ENCODE measurements around the gene SPRING1. TPM values are rescaled to one million over a fixed set of nuclear protein-coding genes. Genes with fewer than 3 reads are reported as not detected.
A peak's percentile ranks its signal among the peaks of the same experiment; 100 is the strongest.

Gene SPRING1
- total and polyA plus RNA-seq, 2 of the 13 experiments (the other 11 are each of a cell fraction or from before 2014, with no cell fraction given) = 20.0 to 51.8 TPM

- TF ChIP-seq ARHGAP35 (CRISPR knock-in tag; IDR thresholded peaks at IDR 0.05; ENCODE audit: borderline replicate concordance) (peak; percentile 39; the same call in 1 of the 2 replicates), NCOA2 (CRISPR knock-in tag; IDR thresholded peaks at IDR 0.05) (no peak), HNRNPLL (IDR thresholded peaks at IDR 0.05; ENCODE audit: low read depth, low read length, poor library complexity, severe bottlenecking) (peak; percentile 86), ZMYM4 (CRISPR knock-in tag; IDR thresholded peaks at IDR 0.05) (peak; percentile 100), ESRRA (CRISPR knock-in tag; IDR thresholded peaks at IDR 0.05; ENCODE audit: low read depth) (no peak), THAP8 (CRISPR knock-in tag; IDR thresholded peaks at IDR 0.05; ENCODE audit: borderline replicate concordance) (no peak), HNRNPUL1 (IDR thresholded peaks at IDR 0.05; ENCODE audit: low read depth, low read length) (0 out of 2 replicates have a peak, but pooled peaks have one; percentile 30), TIGD3 (CRISPR knock-in tag; IDR thresholded peaks at IDR 0.05; ENCODE audit: borderline replicate concordance) (no peak), MTERF4 (CRISPR knock-in tag; IDR thresholded peaks at IDR 0.05) (no peak), SRY (CRISPR knock-in tag; IDR thresholded peaks at IDR 0.05) (no peak), RARA (CRISPR knock-in tag; IDR thresholded peaks at IDR 0.05) (peak; percentile 15; the same call in 1 of the 2 replicates), CCAR2 (optimal IDR thresholded peaks at IDR 0.05; ENCODE audit: low read depth, low read length) (no peak), RXRB (CRISPR knock-in tag; IDR thresholded peaks at IDR 0.05; ENCODE audit: borderline replicate concordance) (0 out of 2 replicates have a peak, but pooled peaks have one; percentile 35), YEATS4 (CRISPR knock-in tag; IDR thresholded peaks at IDR 0.05; ENCODE audit: borderline replicate concordance) (peak; percentile 45; the same call in 1 of the 2 replicates), ZNF101 (CRISPR knock-in tag; IDR thresholded peaks at IDR 0.05; ENCODE audit: borderline replicate concordance, low read depth) (no peak), CAMTA2 (CRISPR knock-in tag; IDR thresholded peaks at IDR 0.05; ENCODE audit: borderline replicate concordance) (no peak), CREB1 (IDR thresholded peaks at IDR 0.05) (peak; percentile 95), CREB1 (CRISPR knock-in tag; IDR thresholded peaks at IDR 0.05) (peak; percentile 94), PAX8 (CRISPR knock-in tag; IDR thresholded peaks at IDR 0.05; ENCODE audit: borderline replicate concordance) (no peak), ZSCAN22 (CRISPR knock-in tag; IDR thresholded peaks at IDR 0.05) (no peak), PPARG (CRISPR knock-in tag; conservative IDR thresholded peaks at IDR 0.05) (no peak), HNF4G (IDR thresholded peaks at IDR 0.05; ENCODE audit: borderline replicate concordance, low read depth, low read length) (no peak; the same call in 1 of the 2 replicates), HNF4G (CRISPR knock-in tag; IDR thresholded peaks at IDR 0.05; ENCODE audit: borderline replicate concordance, low read depth) (no peak)
- TF ChIP-seq, protein P1, sequence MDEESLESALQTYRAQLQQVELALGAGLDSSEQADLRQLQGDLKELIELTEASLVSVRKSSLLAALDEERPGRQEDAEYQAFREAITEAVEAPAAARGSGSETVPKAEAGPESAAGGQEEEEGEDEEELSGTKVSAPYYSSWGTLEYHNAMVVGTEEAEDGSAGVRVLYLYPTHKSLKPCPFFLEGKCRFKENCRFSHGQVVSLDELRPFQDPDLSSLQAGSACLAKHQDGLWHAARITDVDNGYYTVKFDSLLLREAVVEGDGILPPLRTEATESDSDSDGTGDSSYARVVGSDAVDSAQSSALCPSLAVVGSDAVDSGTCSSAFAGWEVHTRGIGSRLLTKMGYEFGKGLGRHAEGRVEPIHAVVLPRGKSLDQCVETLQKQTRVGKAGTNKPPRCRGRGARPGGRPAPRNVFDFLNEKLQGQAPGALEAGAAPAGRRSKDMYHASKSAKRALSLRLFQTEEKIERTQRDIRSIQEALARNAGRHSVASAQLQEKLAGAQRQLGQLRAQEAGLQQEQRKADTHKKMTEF (CRISPR knock-in tag; IDR thresholded peaks at IDR 0.05) = peak; percentile 71; the same call in 1 of the 2 replicates
- TF ChIP-seq, protein P2, sequence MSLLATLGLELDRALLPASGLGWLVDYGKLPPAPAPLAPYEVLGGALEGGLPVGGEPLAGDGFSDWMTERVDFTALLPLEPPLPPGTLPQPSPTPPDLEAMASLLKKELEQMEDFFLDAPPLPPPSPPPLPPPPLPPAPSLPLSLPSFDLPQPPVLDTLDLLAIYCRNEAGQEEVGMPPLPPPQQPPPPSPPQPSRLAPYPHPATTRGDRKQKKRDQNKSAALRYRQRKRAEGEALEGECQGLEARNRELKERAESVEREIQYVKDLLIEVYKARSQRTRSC (CRISPR knock-in tag; IDR thresholded peaks at IDR 0.05; ENCODE audit: low read depth) = no peak
Observed at GRCh38 chr12:116737774-116738657, at the start of gene SPRING1, which contains the start of gene RNFT2 (continued).

Data from HepG2 (cell line).